HTR-8/SVneo (cell line): ENCODE data around the gene PPP1R15A.
"Not testable (repeated sequence)": the region's sequence is repeated elsewhere in the genome, so short reads cannot be mapped to it uniquely, and the experiment has no call there.

Experiments used
- DNase-seq: peaks from one replicate; pipeline ENCODE4 v3.0.0; 2011; ENCODE audit warnings: low spot score, mixed read lengths; ENCODE audit not compliant: insufficient read length
- FAIRE-seq: peaks from 2 replicates; lab custom pipeline; 2011; peaks lifted over from hg19 to GRCh38; lab: Jason Lieb, UNC

The PPP1R15A gene

GRCh38 chr19:48909424-48910077 lies 37.3 kb downstream of the PPP1R15A start:
- FAIRE-seq, DNase-seq: not testable (repeated sequence)

GRCh38 chr19:48910803-48911202 lies 38.6 kb downstream of the PPP1R15A start:
- FAIRE-seq, result no peak

GRCh38 chr19:48913114-48913889 lies 41.1 kb downstream of the PPP1R15A start:
- no peak for DNase-seq
- no peak for FAIRE-seq

More at GRCh38 chr19:48910803-48911202, 38.6 kb downstream of the PPP1R15A start:
- DNase-seq, result no peak

- DNase-seq (no peak), FAIRE-seq (no peak)
Observed at GRCh38 chr19:48914181-48914580, 42.0 kb downstream of the PPP1R15A start.

GRCh38 chr19:48915757-48916156 lies 43.5 kb downstream of the PPP1R15A start:
- FAIRE-seq (no peak), DNase-seq (no peak)

GRCh38 chr19:48918071-48918470 lies 45.9 kb downstream of the PPP1R15A start:
- FAIRE-seq (no peak), DNase-seq (no peak)

GRCh38 chr19:48918801-48919247 lies 46.6 kb downstream of the PPP1R15A start:
- FAIRE-seq (no peak), DNase-seq (peak; percentile 36)

GRCh38 chr19:48919271-48919670 lies 47.0 kb downstream of the PPP1R15A start:
- not testable (repeated sequence) for DNase-seq, FAIRE-seq

GRCh38 chr19:48920949-48921348 lies 48.7 kb downstream of the PPP1R15A start:
- FAIRE-seq (no peak), DNase-seq (no peak)

- no peak for DNase-seq
- no peak for FAIRE-seq
Observed at GRCh38 chr19:48921721-48922500, 49.7 kb downstream of the PPP1R15A start.

- no peak for FAIRE-seq
- DNase-seq, result no peak
Observed at GRCh38 chr19:48922548-48923490, 50.6 kb downstream of the PPP1R15A start.

GRCh38 chr19:48925240-48925843 lies 53.1 kb downstream of the PPP1R15A start:
- FAIRE-seq (no peak), DNase-seq (no peak)
